HG02885 (cell line): Measurements from ENCODE around the gene LYAR.
A peak's percentile ranks its signal among the peaks of the same experiment; 100 is the strongest.

Source experiments
- ATAC-seq: cut with Tn5 transposase; IDR thresholded peaks from one replicate; pipeline ENCODE4 v1.9.1; 2021; ENCODE audit warnings: mild to moderate bottlenecking; ENCODE audit not compliant: unreplicated experiment, poor library complexity

The LYAR gene

GRCh38 chr4:4317496-4318232 is 27.7 kb upstream of the LYAR start:
- no peak for ATAC-seq

GRCh38 chr4:4316150-4316495 is 26.2 kb upstream of the LYAR start:
- ATAC-seq: no peak

- ATAC-seq: no peak
Observed at GRCh38 chr4:4315461-4316149, 25.7 kb upstream of the LYAR start.

GRCh38 chr4:4311193-4311592 is 21.2 kb upstream of the LYAR start:
- no peak for ATAC-seq

- no peak for ATAC-seq
Observed at GRCh38 chr4:4308800-4309441, 19.0 kb upstream of the LYAR start.

GRCh38 chr4:4306920-4307319 is 17.0 kb upstream of the LYAR start:
- ATAC-seq: no peak

- no peak for ATAC-seq
Observed at GRCh38 chr4:4302416-4302815, 12.5 kb upstream of the LYAR start.

GRCh38 chr4:4302001-4302400 is 12.0 kb upstream of the LYAR start:
- no peak for ATAC-seq

- ATAC-seq: no peak
Observed at GRCh38 chr4:4299006-4299405, 9.1 kb upstream of the LYAR start.

GRCh38 chr4:4296283-4296846 is 6.4 kb upstream of the LYAR start:
- ATAC-seq: no peak

GRCh38 chr4:4293279-4293678 is 3.3 kb upstream of the LYAR start:
- ATAC-seq: no peak

- peak; percentile 27 for ATAC-seq
Observed at GRCh38 chr4:4289597-4289940, 385 bp downstream of the LYAR start.

- ATAC-seq: no peak
Observed at GRCh38 chr4:4289055-4289454, 899 bp downstream of the LYAR start.

GRCh38 chr4:4288098-4288497 is 1.9 kb downstream of the LYAR start:
- no peak for ATAC-seq

GRCh38 chr4:4284827-4285618 is 4.9 kb downstream of the LYAR start:
- no peak for ATAC-seq

GRCh38 chr4:4281787-4282186 is 8.2 kb downstream of the LYAR start:
- ATAC-seq: no peak

- no peak for ATAC-seq
Observed at GRCh38 chr4:4277531-4277930, 12.4 kb downstream of the LYAR start.

GRCh38 chr4:4274226-4274625 is 15.7 kb downstream of the LYAR start:
- ATAC-seq: no peak

- no peak for ATAC-seq
Observed at GRCh38 chr4:4271912-4272311, 18.0 kb downstream of the LYAR start.

- ATAC-seq: no peak
Observed at GRCh38 chr4:4270529-4270928, 19.4 kb downstream of the LYAR start.

- ATAC-seq: no peak
Observed at GRCh38 chr4:4269856-4270255, 20.1 kb downstream of the LYAR start.
